Occipital lobe (tissue), 2 donors: ENCODE measurements around the gene GCNA. TPM values are rescaled to one million over a fixed set of nuclear protein-coding genes. Genes with fewer than 3 reads are reported as not detected.
"Not testable (repeated sequence)": the region's sequence is repeated elsewhere in the genome, so short reads cannot be mapped to it uniquely, and the experiment has no call there.

Source experiments
- DNase-seq: peaks from one replicate; lab custom pipeline; 2025; lab: John Stamatoyannopoulos, UW
- total RNA-seq: library from RNA; depleted of rRNA; stranded (reverse); fragments of >200 nt; gene quantifications from one replicate; pipeline ENCODE4 v1.2.3, GENCODE V29; 2014

Gene GCNA
- total RNA-seq, 1 donor from 2014 or later, result 3.0 TPM

DNA sequence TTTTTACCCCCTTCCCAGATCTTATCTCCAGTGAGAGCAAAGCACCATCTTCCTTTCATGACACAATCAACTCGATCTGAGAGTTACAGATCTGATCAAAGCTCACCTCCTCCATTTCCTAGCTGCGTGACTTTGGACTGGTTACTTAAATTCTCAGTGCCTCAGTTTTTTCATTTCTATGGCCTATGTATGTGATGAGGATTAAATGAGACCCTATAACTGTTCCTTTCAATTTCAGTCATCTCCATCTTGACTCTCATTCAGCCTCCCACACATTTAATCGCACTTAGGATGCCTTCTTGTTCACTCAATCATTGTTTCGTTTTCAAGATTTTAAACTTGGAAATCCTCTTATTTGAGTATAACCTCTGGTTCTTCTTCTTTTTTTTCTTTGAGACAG is 60.2 kb downstream of the GCNA start:
- no peak for DNase-seq

DNA sequence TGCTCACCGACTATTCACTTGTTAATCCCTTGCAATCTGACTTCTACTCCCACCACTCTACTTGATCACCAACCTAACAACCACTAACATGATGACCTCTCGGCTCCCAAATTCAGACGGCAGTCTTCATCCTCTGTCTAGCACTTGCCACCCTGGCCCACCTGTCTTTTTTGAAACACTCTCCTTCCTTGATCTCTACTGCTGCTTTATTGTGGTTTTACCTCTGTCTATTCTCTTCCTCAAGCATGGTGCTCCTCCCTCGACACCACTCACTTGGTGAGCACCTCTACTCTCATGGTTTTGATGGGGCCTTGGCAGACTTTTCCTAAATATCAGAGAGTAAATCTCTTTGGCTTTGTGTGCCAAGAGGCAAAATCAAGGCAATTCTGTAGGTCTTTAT is 61.8 kb downstream of the GCNA start:
- no peak for DNase-seq

DNA sequence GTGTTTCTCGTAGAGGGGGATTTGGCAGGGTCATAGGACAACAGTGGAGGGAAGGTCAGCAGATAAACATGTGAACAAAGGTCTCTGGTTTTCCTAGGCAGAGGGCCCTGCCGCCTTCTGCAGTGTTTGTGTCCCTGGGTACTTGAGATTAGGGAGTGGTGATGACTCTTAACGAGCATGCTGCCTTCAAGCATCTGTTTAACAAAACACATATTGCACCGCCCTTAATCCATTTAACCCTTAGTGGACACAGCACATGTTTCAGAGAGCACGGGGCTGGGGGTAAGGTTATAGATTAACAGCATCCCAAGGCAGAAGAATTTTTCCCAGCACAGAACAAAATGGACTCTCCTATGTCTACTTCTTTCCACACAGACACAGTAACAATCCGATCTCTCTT is 66.2 kb downstream of the GCNA start:
- DNase-seq, result not testable (repeated sequence)

DNA sequence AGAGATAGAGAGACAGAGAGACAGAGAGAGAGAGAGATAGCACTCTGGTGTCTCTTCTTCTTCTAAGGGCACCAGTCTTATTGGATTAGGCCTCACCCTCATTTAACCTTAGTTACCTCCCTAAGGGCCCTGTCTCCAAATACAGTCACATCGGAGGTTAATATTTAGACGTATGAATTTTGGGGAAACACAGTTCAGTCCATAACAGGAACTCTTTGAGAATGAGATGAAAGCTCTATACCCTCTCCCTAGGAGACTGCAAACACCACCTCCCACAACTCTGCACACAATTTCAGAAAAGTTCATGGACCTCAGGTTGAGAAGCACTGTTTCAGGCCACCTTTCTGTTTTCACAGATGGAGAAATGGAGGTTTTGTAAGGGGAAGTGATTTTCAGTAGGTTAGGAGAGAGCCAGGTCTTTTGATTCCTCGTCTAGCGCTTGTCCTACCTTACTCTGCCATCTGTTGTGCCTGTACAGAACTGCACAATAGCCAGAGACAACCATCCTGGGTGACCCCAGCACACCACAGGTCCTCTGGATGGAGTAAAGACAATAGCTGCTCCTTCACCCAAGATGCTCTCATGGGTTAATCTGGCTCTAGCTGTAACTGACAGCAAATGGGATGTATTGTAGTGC is 72.2 kb downstream of the GCNA start:
- no peak for DNase-seq

DNA sequence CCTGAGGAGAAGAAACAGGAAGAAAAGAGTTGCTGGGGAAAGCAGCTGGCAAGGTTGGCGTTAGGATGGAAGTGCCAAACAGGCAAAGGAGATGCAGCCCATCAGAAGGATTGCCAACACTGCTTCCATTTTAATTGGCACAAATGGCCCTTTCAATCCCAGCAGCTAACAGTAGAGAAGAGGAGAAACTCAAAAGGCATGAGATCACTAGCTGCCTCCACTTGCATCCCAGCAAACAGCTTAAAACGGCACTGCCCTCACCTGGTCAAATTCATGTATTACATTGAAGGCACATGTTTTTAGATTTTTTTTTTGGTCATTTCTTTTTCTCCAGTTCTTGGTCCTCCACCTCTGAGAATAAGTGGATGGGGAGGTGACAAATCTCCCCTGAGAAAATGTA is 74.2 kb downstream of the GCNA start:
- DNase-seq, result no peak

DNA sequence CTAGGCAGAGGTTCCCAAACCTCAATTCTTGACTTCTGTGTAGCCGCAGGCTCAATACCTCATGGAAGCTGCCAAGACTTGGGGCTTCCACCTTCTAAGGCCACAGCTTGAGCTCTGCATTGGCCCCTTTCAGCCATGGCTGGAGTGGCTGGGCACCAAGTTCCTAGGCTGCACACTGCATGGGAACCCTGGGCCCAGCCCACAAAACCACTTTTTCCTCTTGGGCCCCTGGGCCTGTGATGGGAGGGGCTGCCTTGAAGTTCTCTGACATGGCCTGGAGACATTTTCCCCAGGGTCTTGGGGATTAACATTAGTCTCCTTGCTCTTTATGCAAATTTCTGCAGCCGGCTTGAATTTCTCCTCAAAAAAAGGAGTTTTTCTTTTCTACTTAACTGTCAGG is 75.1 kb downstream of the GCNA start:
- no peak for DNase-seq

DNA sequence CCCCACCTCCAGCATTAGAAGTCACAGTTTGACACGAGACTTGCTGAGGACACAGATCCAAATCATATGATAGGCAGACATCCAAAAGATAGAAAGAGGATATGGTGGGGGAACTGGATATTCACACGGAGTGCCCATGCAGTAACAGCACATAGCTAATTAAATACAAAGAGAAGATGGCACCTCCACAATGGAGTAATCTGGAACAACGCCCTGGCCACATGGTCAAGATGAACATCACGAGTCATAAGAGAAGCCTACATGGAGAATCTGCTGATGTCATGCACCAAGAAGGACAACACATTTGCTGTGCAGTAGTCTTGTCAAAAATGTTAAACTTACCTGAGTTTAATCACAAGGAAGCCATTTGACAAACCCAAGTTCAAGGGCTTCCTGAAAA is 79.0 kb downstream of the GCNA start:
- DNase-seq, result no peak

DNA sequence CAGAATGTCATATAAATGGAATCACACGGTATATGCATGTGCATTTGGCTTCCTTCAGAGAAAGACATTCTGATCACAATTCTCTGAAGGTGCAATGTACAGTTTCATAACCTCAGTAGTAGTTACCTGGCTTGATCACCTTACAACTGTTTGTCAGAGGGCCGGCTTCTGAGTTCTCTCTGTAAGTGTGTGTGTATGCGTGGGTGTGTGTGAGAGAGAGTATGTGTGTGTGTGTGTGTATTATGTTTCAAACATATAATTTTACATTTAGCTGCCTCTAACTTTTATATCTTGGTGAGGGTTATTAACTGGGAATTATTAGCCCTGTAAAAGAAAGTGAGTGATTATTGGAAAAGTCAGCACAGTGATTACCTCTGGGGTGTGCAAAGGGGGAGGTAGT is 81.1 kb downstream of the GCNA start:
- DNase-seq, result no peak

DNA sequence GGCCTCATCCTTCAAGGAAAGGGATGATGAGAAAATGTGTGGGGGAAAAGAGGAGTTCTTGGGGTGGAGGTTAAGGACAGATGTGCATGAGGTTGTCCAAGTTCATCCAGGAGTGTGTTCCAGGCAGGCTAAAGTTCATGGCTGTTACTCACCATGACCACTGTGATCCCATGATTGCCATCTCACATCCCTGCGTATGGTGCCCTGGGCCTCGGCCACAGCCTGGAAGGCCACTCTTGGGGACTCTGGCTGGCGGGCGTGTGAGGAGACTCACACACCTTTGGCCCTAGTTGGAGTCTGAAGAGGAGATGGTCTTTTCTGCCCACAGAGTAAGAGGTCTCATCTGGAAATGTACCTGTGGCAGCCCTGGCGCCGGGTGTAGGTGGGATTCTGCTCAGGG is 81.7 kb downstream of the GCNA start:
- no peak for DNase-seq

DNA sequence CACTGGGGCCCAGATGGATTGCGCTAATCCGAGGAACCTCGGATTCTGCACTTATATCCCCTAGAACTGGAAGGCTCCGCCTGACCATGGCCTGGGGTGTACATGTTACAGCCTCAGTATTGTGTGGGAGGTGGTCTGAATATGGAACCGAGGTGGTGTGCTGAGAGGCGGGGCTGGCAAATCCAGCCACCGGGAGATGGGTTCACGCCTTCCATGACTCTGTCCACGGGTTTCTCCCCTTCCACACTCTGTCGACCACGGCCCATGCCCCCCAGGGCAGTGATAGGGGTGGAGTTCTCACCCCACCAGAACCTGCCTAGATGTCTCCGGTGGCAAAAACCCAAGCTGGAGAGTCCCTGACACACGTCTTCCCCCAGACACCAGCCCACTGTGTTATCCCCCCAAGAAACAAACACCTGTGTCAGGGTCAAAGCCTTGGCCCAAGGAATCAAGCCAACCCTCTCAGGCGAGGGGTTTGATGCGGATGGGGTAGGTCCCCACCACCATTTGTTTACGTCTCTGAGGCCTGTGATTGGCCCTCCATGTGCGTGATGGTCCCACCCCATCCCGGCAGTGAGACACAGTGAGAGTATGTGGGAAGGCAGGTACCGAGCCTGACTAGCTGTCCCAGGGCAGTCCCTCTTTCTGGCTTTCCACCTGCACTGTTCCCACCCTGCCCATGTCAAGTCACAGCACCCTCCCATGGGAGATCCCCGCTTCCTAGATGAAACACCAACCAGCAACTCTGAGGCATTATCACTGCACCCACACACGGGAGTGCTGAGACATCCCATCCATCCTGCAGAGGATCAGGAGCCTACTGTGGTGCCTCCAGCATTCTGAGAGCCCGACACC is 82.6 kb downstream of the GCNA start:
- DNase-seq, result no peak

DNA sequence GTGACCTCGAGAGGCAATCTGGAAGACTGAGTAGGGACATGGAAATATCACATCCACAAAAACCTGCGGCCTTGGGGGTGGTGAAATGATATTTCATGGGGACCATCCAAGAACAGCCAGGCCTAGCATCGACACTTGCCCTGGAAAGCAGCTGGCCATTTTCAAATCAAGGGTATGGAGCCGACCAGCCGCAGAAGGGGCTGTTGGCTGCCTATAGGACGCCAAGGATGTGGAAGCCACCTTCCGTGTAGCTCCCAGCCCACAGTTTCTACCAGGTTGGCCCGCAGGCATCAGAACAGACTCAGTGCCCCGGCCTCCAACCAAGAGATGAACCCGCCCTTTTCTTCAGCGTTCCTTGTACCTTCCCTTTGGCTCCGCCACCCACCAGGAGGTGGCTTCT is 83.7 kb downstream of the GCNA start:
- no peak for DNase-seq

DNA sequence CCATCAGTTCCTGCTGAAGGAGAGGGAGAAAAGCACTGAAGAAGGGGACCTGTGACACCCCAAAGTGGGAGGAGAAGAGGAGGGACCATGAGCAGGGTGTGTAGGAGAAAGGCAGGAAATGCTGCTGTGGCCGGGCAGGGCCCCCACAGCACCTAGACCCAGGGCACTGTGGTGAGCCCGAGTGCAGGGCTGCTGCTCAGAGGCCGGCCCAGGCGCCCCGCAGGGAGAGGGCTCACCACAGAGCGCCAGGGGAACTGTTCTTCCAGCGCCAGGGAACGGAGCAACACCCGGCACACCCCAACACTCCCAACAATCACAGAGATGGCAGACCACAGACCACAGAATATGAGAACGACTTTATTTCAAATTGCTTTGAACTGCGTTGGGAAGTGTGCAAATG is 84.4 kb downstream of the GCNA start:
- not testable (repeated sequence) for DNase-seq

Other genes starting within 250 kb of the GCNA start
- gene TAF1, start 212.1 kb upstream of the GCNA start, total RNA-seq, result 56.9 TPM
- gene OGT, start 45.3 kb upstream of the GCNA start, total RNA-seq, result 248 TPM
- gene CXCR3, start 40.1 kb downstream of the GCNA start, total RNA-seq, result not detected
- not detected for gene CXorf49, start 139.8 kb downstream of the GCNA start, total RNA-seq
- gene CXorf49B, start 184.9 kb downstream of the GCNA start, total RNA-seq, result not detected